GM19240 (cell line): ENCODE data around the gene GPC3.

Experiments used
- DNase-seq: peaks from one replicate; pipeline ENCODE4 v3.0.0; 2011; ENCODE audit warnings: low spot score; ENCODE audit not compliant: insufficient read length

GPC3 gene

DNA sequence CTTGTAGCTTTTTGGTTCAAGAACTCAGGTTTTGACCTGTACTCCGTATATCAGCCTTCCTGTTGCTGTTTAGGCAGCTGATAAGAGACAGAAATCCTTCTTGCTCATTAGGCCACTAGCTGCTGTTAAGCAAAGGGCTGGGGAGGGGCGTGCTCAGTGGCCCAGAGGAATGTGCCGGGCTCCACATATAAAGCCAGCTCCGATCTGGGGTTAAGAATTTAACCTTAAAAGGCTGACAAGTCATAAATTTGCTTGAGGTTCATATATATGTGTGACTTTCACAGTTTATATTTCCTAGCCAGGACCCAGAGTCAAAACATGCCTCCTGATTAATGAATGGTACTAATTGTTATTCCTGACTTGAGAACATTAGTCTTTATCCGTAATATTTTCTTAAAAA, 15.3 kb downstream of the GPC3 start:
- no peak for DNase-seq

DNA sequence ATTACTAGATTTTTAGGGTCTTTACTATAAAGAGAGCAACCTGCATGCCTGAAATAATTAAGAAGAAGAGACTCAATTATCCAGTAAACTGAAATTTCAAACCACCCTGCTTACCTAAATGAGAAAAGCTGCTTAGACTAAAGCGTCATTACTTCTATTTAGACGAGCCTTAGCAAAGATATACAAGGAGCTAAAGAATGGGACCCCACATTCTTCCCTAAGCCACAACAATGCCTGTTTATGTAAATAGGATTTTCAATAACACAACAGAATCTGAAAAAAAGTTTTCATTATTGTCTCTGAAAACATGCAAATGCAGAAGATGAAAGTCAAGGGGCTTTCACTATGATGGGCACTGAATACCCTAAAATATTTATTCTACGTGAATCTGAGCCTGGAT, 16.2 kb downstream of the GPC3 start:
- DNase-seq: no peak

DNA sequence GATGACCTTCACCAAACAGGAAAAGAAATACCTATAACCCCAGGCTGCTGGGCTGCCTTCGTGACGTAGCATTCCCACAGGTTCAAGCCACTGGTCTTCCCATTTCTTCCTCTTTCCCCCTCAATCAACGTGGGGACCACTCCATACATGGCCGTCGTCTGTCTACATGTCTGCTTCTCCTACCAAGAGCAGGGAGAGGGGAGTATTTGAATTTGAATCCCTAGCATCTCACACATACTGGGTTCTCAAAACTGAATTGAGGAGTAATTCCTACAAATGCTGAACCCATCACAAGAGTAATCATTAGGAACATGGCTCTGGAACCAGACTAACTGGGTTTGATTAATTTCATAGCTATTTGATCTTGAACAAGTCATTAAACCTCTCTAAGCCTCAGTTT, 17.3 kb downstream of the GPC3 start:
- no peak for DNase-seq

DNA sequence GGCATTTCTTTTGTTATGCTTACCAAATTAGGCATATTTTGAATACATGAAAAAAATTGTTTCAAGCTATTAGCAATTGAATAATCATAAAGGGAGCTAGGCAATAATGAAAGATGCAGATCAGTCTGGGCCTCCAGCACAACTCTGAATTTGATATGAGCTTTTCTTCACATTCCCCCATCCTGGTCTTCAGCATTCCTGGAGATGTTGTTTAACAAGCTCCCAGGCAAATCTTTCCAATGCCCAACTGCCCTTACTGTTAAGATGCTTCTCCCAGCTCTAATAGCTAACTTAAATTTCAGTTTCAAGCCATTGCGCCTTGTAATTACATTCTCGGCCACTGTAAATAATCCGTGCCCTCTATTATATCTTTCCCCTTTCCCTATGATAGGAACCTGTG, 19.2 kb downstream of the GPC3 start:
- no peak for DNase-seq

DNA sequence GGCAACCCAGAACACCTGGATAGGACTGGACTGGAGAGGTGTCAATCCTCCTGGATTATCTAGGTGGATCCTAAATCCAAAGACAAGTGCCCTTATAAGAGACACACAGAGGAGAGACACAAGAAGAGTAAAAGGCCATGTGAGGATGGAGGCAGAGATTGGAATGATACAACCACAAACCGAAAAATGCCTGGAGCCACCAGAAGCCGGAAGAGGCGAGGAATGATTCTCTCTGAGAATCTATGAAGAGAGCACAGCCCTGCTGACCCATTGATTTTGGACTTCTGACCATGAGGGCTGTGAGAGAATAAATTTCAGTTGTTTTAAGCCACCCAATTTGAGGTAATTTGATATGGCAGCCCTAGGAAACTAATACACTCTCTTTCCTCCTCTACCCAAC, 20.1 kb downstream of the GPC3 start:
- DNase-seq: no peak

DNA sequence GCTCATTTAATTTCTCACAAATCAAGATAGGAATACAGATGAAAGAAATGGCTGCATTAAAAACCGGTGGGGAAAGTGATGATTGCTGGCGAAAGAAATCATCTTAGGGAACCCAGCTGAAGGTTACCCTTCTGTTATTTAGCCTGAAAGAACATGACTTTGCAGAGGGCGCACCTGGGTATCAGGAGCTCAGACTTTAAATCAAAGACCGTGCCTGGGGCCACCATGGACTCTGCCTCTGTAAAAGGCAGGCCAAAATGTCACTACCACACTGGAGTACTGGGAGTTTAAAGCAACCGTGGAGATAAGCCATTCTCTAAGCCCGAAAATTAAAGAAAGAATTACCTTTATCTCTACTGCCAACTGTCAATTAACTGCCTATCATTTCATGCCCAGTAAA, 24.3 kb downstream of the GPC3 start:
- DNase-seq: no peak

DNA sequence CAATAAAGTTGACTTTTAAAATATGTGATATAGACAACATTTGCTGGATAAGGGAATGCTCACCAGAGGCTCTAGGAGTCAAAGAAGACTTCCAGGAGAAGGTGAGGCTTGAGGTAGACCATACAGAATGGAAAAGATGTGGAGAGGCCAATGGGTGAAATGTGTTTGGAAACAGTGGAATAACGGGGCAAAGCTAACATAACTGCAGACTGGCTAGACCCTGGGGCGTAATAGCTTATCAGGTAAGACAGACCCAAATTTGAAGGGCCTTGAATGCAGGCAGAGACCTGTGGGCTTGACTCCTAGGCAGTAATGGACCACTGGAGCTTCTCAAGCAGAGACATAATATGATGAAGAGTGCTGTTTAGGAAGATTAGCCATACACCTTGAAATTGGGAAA, 25.4 kb downstream of the GPC3 start:
- no peak for DNase-seq

DNA sequence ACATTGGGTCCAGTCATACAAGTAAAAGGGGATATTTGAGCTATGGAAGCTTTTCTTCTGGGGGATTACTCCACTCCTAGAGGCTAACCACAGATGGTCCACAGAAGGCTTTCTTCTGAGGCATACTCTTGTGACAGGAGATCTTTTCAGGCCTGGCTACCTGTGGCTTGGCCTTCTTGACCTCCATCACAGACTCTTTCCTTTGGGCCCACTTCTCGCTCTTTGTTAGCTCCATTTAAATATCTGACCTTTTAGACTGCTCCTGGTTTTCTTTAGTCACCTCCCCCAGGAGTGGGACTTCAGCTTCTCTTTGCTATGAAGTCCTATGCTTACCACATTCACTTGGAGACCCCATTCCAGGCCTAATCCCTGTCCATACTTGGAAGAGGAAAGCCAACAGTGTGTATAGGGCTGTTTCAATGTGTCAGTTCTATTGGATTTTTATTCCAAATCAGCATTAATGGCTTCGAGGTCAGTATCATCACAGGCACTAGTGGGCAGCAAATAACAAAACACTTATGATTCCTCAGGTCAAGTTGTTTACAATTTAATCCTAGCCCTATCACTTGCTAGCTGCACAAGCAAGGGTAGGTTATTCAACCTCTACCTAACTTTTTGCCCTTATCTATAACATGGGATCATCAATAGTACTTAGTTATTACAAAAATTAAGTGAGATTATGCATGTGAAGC, 26.3 kb downstream of the GPC3 start:
- no peak for DNase-seq

DNA sequence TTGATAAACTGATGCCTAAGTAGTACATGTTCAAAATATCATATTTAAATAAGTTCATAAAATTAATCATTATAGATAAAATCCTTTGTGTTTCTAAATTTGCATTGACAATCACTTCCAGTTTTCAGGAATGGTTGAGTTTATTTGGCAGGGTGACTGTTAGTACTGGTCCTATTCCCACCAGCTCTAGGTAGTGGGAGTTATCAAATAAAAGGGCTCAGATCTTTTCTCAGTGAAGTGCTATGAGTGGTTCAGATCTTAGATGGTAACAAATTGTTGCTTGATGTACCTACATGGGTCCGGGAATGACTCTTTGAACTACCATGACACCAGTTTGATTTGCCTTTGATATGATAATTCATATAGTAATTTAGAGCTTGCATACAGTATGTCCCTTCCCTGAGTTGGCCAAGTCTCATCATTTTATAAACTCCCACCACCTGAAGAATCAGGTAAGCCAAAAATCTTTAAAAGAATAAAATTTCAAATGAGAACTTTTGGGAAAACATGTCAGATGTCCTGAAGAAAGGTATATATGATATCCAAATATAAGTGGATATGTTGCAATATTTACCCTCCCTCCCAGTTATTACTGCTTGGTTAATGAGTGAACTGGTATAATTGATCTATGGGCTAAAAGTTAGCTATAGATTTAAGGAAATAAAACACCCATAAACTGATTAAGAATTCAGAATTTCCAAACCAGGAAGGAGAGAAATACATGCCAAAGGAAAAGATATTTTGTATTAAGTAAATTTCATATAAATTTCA, 28.6 kb downstream of the GPC3 start:
- DNase-seq: no peak

DNA sequence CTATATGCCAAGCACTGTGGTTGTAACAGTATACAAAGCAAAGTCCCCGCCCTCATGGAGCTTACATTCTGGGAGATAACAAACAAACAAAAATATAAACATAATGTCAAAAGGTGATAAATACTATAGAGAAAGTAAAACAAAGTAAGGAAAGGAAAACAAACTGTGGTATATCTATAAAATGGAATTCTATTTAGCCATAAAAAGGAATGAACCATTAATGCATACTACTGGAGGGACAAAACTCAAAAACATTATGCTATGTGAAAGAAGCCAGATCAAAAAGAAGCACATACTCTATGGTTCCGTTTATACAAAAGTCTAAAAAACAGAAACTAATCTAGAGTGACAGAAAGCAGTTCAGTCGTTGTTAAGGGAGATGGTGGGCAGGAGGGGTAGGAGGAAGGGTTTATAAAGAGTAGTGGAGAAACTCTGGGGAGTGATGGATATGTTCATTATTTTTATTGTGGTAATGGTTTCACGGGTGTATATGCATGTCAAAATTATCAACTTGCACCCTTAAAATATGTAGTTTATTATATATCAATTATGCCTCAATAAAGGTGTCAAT, 31.5 kb downstream of the GPC3 start:
- DNase-seq: no peak

DNA sequence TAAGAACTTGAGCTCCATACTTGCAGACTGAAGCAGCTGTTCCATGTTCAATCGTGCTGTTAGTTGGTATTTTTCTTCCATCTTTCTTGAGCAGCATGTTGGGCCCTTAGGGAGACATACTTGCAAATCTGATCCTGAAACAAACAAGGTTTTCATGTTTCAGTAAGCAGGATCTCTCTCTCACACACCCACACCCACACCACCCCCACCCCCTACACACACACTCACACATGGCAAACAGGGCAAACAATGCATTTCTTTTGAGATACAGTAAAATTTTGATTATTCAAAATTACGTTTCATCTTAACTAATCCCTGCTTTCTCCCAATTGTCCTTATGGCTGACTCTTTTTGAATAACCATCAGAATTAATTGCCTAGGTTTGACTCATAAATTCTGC, 32.3 kb downstream of the GPC3 start:
- no peak for DNase-seq

DNA sequence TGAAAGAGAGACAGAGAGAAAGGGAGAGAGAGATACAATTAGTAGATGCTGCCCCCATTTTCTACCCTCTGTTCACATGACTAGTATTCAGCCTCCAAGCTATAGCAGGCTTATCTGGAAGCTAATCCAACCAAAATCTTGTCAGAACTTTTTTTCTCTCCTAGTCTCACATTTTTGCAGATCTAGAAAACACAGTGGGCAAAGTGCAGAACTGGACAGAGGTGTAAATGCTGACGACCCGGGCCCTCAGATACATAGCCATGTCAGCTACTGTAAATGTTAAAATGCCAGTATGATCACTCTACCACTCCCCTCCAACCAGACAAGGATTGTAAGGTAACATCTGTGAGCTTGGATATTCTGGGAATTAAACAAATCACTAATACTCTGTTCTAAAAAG, 34.3 kb downstream of the GPC3 start:
- no peak for DNase-seq

DNA sequence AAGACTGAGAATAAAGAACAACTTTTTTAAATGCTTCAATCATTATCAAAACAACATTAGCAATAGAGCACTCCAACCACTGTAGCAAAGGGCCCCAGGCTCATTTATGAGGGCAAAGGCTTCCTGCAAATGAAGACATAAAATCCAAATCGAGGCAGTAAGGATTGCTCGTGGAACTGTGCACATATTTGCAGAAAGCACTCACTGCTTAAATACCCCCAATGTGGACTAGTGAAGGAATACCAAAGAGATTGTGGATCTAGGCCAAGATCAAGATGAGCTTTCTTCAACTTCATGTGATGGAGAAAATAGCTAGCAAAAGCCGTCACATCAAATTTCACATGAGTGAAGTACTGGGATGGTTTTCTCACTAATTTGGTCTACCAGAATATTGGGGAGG, 35.2 kb downstream of the GPC3 start:
- no peak for DNase-seq

DNA sequence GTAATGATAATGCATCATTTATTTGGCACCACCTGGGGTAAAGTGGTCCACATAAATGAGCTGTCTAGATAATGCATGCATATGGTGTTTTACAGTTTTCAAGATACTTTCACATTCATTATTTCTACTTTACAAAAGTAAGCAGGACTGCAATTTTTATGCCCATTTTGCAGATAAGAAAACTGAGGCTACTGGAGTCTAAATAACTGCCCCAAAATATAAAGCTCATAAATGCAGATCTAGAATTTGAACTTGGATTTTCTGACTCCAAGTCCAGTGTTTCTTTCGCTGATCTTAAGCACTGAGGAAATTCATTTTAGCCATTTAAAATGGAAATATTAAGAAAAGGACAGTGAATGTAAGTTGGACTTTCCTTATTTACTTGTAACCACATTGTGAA, 36.5 kb downstream of the GPC3 start:
- DNase-seq: no peak

DNA sequence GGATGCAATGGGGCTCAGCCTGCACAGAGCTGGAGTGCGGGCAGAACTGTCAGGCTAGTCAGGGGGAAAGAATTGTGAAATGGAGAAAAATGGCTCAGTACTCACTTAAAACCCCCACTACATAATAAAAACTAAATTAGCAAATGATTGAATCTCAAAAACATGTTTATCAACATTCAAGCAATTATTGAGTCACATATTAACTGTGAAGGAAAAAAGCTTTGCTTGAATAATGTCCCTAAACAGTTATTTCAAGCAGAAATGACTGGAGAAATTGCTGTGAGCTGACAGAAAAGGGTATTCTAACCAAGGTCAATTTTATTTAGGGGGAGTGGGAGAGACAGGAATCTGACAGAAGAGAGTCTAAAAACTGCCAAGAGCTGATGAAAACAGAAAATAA, 37.4 kb downstream of the GPC3 start:
- DNase-seq: no peak

DNA sequence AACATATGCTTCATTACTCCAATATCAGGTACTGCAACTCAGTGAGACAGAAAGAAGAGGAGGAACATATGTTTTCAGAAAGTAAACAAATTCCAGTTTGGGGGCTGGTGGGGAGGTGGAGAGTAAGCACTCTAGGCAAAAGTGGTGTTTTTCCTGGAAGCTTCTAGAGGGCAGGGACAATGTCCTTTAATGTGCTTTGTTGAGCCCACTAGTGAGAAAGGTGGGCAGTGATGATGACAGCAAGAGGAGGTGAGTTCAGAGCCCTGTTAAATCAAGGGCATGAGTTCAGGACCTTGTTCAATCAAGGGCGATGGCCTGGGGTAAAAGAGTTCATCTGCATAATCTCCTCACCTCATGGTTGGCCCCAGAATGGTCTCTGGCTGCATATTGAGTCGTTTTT, 38.4 kb downstream of the GPC3 start:
- DNase-seq: no peak

DNA sequence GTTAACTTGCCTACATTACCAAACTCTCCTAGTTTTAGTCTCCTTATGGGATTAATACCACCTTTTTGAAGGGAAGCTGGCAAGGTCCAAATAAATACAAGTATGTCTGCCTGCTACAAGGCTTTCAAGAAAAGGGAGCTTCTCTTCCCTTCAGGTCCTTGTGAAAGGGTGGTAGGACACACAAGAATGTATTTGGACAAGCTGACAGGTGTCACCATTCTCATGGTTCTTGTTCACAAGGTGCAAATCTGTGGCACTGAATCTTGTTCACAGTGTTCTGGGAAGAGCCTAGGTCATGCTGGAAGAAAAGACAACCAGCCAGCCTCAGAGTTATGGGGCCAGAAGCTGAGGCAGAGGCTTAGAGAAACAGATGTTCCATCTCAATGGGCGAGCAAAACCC, 41.9 kb downstream of the GPC3 start:
- DNase-seq: no peak

DNA sequence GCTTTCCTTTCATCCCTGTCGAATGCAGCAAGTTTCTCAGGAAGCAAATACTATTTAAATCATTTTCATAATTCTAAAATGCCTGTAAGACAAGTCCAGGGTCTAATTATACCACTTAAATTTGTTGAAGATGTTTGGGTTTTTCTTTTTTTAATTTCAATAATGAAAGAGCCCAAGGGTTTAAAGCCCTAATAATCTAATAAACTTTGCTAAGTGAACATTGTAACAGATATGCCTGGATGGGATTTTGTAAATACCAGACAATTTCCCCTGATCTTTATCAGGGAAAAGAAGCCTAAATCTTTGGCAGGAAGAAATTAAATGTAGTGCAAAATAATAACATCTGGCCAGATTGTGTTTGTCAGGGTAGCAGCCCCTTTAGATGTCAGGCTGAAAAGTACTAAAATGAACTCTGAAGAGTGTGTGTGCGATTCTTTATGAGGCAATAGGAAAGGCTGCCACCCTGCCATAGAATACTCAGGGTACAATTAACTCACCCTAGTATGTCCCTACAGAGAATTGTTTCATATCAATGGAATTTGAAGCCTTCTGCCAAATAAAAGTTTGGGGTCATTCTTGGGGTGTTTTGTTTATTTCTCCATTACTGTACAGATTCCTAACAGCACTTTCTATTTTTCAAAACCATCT, 45.6 kb downstream of the GPC3 start:
- DNase-seq: no peak

DNA sequence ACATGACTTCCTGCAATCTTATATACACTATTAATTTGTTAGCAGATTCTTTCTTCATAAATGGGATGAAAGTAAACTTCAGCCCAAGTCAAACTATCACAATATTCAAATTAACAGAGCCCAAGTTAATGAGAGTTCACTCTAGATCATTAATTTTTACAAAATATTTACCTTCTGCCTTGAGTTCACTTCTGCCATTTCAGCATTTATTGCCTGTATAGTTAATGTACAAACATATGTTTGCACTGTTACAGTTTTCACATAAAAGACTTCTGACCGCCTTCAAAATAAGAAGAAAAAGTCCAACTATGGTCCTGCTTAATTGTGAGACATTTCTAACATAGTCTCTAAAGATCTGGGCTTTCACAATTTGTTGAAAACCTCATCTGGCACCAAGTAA, 46.9 kb downstream of the GPC3 start:
- DNase-seq: no peak

DNA sequence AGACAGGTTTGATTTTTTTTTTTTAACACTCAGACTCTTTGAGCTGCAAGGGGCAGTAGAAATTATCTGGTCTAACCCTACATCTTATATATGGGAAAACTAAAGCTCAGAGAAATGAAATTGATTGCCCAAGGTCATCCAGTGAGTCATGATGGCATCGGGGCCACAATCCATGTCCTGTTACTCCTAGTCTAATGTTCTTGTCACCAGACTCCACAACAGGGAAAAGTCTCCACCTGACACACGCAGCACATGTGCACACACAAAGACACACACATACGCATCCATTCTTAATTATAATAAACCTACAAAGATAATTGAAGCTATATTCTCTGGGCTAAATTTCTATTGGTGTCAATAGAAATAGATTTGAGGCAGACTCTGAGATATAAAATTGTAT, 48.4 kb downstream of the GPC3 start:
- DNase-seq: no peak

DNA sequence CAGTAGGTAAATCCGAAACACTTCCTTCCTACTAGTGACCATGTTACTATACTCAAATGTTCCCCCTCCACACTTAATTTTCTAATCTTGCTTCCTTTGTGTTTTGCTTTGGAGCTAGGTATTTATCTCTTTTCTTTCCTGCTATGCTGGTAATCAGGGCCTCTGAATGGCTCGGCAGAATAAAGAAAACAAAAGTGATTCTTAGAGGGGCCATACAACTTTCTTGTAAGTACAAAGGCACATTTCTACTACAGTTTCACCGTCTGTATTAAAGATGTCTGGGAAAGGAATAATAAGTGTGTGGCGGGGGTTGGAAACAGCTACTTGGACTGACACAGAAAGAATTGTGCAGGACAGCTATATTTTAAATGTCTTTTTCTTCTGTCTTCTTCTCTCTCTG, 50.3 kb downstream of the GPC3 start:
- DNase-seq: no peak

DNA sequence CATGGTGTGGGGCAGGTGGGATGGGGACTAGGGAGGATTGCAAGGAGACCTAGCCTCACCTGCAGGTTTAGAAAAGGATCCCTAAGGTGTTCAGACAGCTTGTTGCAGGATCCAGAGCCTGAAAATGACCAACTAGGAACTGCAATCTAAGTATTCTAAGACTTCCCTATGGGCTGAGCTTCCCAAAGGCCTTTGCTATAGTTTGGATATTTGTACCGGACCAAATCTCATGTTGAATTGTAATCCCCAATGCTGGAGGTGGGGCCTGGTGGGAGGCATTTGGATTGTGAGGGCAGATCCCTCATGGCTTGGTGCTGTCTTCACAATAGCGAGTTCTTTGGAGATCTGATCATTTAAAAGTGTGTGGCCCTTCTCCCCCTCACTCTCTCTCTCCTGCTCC, 52.1 kb downstream of the GPC3 start:
- DNase-seq: no peak
